Activated T-helper 1 cell treated with Interleukin-2 at 50 U/mL for 16 hours (primary cell): ENCODE data around the gene CYTIP.
"Not testable (repeated sequence)": the region's sequence is repeated elsewhere in the genome, so short reads cannot be mapped to it uniquely, and the experiment has no call there.

Experiments used
- DNase-seq: peaks from one replicate; pipeline ENCODE4 v3.0.0-alpha.2; 2020; ENCODE audit warnings: low read depth

CYTIP gene

GRCh38 chr2:157424374-157424773 is 19.5 kb downstream of the CYTIP start:
- DNase-seq = no peak

GRCh38 chr2:157421964-157422363 is 21.9 kb downstream of the CYTIP start:
- DNase-seq = no peak

- no peak for DNase-seq
Observed at GRCh38 chr2:157421331-157421944, 22.5 kb downstream of the CYTIP start.

- no peak for DNase-seq
Observed at GRCh38 chr2:157420771-157421323, 23.0 kb downstream of the CYTIP start.

GRCh38 chr2:157419031-157419575 is 24.8 kb downstream of the CYTIP start:
- DNase-seq = no peak

GRCh38 chr2:157418239-157418641 is 25.6 kb downstream of the CYTIP start:
- DNase-seq = no peak

- DNase-seq = no peak
Observed at GRCh38 chr2:157415591-157416101, 28.2 kb downstream of the CYTIP start.

- no peak for DNase-seq
Observed at GRCh38 chr2:157414050-157414449, 29.8 kb downstream of the CYTIP start.

- peak; percentile 34 for DNase-seq
Observed at GRCh38 chr2:157413326-157414035, 30.4 kb downstream of the CYTIP start.

- DNase-seq = no peak
Observed at GRCh38 chr2:157411624-157412336, 32.1 kb downstream of the CYTIP start.

GRCh38 chr2:157405398-157405797 is 38.5 kb downstream of the CYTIP start:
- DNase-seq = not testable (repeated sequence)

- DNase-seq = peak; percentile 49
Observed at GRCh38 chr2:157404363-157404762, 39.5 kb downstream of the CYTIP start.

GRCh38 chr2:157402801-157403485 is 40.9 kb downstream of the CYTIP start:
- DNase-seq = not testable (repeated sequence)

- no peak for DNase-seq
Observed at GRCh38 chr2:157395811-157396210, 48.1 kb downstream of the CYTIP start.

- no peak for DNase-seq
Observed at GRCh38 chr2:157394928-157395327, 49.0 kb downstream of the CYTIP start.

GRCh38 chr2:157393348-157393747 is 50.5 kb downstream of the CYTIP start:
- DNase-seq = no peak

GRCh38 chr2:157388827-157389226 is 55.1 kb downstream of the CYTIP start:
- DNase-seq = no peak

- no peak for DNase-seq
Observed at GRCh38 chr2:157386747-157387146, 57.1 kb downstream of the CYTIP start.

GRCh38 chr2:157386247-157386646 is 57.6 kb downstream of the CYTIP start:
- DNase-seq = no peak

- no peak for DNase-seq
Observed at GRCh38 chr2:157377861-157378260, 66.0 kb downstream of the CYTIP start.

GRCh38 chr2:157376041-157376440 is 67.8 kb downstream of the CYTIP start:
- DNase-seq = no peak

GRCh38 chr2:157375384-157375783 is 68.5 kb downstream of the CYTIP start:
- no peak for DNase-seq
